H1 (cell line): ENCODE data around the gene BCAS3. TPM values are rescaled to one million over a fixed set of nuclear protein-coding genes. Genes with fewer than 3 reads are reported as not detected.

Source experiments
- CTCF ChIA-PET: fragments of 300-600 bp; sonication (Branson Sonifier 250); formaldehyde crosslinking; loops from one replicate; lab custom pipeline; 2021; ENCODE audit not compliant: partially characterized antibody; lab: Charles Lee
- POLR2A ChIA-PET: fragments of 300-600 bp; sonication (Branson Sonifier 250); formaldehyde crosslinking; loops from one replicate; lab custom pipeline; 2021; ENCODE audit warnings: inconsistent platforms; ENCODE audit not compliant: partially characterized antibody; lab: Charles Lee
- DNase-seq, 2 experiments: peaks; one replicate each; pipeline versions ENCODE4 v3.0.0 to v3.0.0-alpha.2; 2010 to 2022; ENCODE audit warnings: low spot score in 2 of 2, low read depth in 1 of 2, mixed read lengths in 1 of 2
- FAIRE-seq: peaks from 2 replicates; lab custom pipeline; 2011; peaks lifted over from hg19 to GRCh38; lab: Jason Lieb, UNC
- H2AFZ ChIP-seq: 2 replicates; pipeline ENCODE4 v1.8.1; 2012; ENCODE audit warnings: low read length, inconsistent platforms
- H2AK5ac ChIP-seq: 2 replicates; pipeline ENCODE4 v1.6.1; 2013; ENCODE audit warnings: low read depth, low read length
- H2BK120ac ChIP-seq: replicated peaks from 2 replicates; pipeline ENCODE3; 2013; ENCODE audit warnings: low read depth, low read length, inconsistent platforms
- H2BK12ac ChIP-seq: 2 replicates; pipeline ENCODE4 v1.6.1; 2013; ENCODE audit warnings: low read depth, low read length
- H2BK15ac ChIP-seq: 2 replicates; pipeline ENCODE4 v1.6.1; 2013; ENCODE audit warnings: low read length
- H2BK20ac ChIP-seq: 2 replicates; pipeline ENCODE4 v1.6.1; 2013; ENCODE audit warnings: low read length
- H2BK5ac ChIP-seq: 2 replicates; pipeline ENCODE4 v1.6.1; 2013; ENCODE audit warnings: low read depth, low read length
- H3K14ac ChIP-seq: 2 replicates; pipeline ENCODE4 v1.6.1; 2013; ENCODE audit warnings: inconsistent platforms; ENCODE audit not compliant: insufficient read length
- H3K18ac ChIP-seq: 2 replicates; pipeline ENCODE4 v1.6.1; 2013; ENCODE audit warnings: low read length; ENCODE audit errors: extremely low read depth
- H3K23ac ChIP-seq: 2 replicates; pipeline ENCODE4 v1.6.1; 2013; ENCODE audit warnings: inconsistent platforms; ENCODE audit not compliant: insufficient read length
- H3K23me2 ChIP-seq: 2 replicates; pipeline ENCODE4 v1.6.1; 2013; ENCODE audit warnings: low read depth, low read length
- H3K27ac ChIP-seq: 2 replicates; pipeline ENCODE4 v1.6.1; 2011; ENCODE audit warnings: low read depth, low read length, inconsistent platforms
- H3K27me3 ChIP-seq, 4 experiments: replicated peaks in 1 of 4; 1 replicate in 1 of 4; 2 replicates in 3 of 4; pipeline versions ENCODE4 v1.6.1 to v1.8.1; 2011 to 2013; ENCODE audit warnings: low read length in 3 of 4, mild to moderate bottlenecking in 3 of 4, inconsistent platforms in 2 of 4, mixed read lengths in 2 of 4, moderate library complexity in 1 of 4; ENCODE audit not compliant: control insufficient read depth in 3 of 4, insufficient read depth in 3 of 4; ENCODE audit errors: extremely low read depth in 1 of 4
- H3K36me3 ChIP-seq, 4 experiments: 2 replicates each; pipeline versions ENCODE4 v1.6.1 to v1.8.1; 2011 to 2013; ENCODE audit warnings: mild to moderate bottlenecking in 4 of 4, low read length in 3 of 4, moderate library complexity in 2 of 4, control low read depth in 1 of 4, inconsistent platforms in 1 of 4; ENCODE audit not compliant: insufficient read depth in 4 of 4, control insufficient read depth in 2 of 4
- H3K4ac ChIP-seq: replicated peaks from 2 replicates; pipeline ENCODE3; 2013; ENCODE audit warnings: low read length, low read depth, mixed read lengths, inconsistent platforms; ENCODE audit not compliant: insufficient read length
- H3K4me1 ChIP-seq, 4 experiments: replicated peaks in 1 of 4; 1 replicate in 1 of 4; 2 replicates in 3 of 4; pipeline versions ENCODE4 v1.6.1 to v1.8.1; 2011 to 2013; ENCODE audit warnings: low read length in 3 of 4, inconsistent platforms in 2 of 4, mixed read lengths in 1 of 4; ENCODE audit not compliant: insufficient read depth in 4 of 4, control insufficient read depth in 3 of 4
- H3K4me2 ChIP-seq, 2 experiments: 2 replicates each; pipeline versions ENCODE4 v1.6.1 to v1.8.1; 2011 to 2013; ENCODE audit warnings: low read depth in 2 of 2, low read length in 2 of 2, control low read depth in 1 of 2, inconsistent platforms in 1 of 2, mild to moderate bottlenecking in 1 of 2; ENCODE audit not compliant: insufficient read depth in 1 of 2
- H3K4me3 ChIP-seq, 4 experiments: fragments of 200-600, 300-600 bp in 1 of 4; sonication (generic), shearing (Covaris generic), sonication (Bioruptor Twin) in 1 of 4; 2 replicates each; pipeline versions ENCODE4 v1.5.1 to v1.8.1; 2011 to 2016; ENCODE audit warnings: low read length in 4 of 4, low read depth in 3 of 4, control low read depth in 2 of 4, inconsistent platforms in 2 of 4, mild to moderate bottlenecking in 2 of 4, mixed read lengths in 1 of 4, moderate library complexity in 1 of 4; ENCODE audit not compliant: insufficient read depth in 2 of 4; ENCODE audit errors: extremely low read depth in 1 of 4
- H3K56ac ChIP-seq: replicated peaks from 2 replicates; pipeline ENCODE3; 2013; ENCODE audit warnings: low read depth, mild to moderate bottlenecking, mixed read lengths, low read length, inconsistent platforms; ENCODE audit not compliant: insufficient read length
- H3K79me1 ChIP-seq: 2 replicates; pipeline ENCODE4 v1.6.1; 2013; ENCODE audit warnings: low read depth, low read length, control low read depth
- H3K79me2 ChIP-seq, 2 experiments: 2 replicates each; pipeline versions ENCODE4 v1.6.1 to v1.8.1; 2012 to 2013; ENCODE audit warnings: low read length in 2 of 2, mild to moderate bottlenecking in 2 of 2, inconsistent platforms in 1 of 2; ENCODE audit not compliant: insufficient read depth in 2 of 2, control insufficient read depth in 1 of 2
- H3K9ac ChIP-seq, 4 experiments: replicated peaks in 1 of 4; 1 replicate in 1 of 4; 2 replicates in 3 of 4; pipeline versions ENCODE4 v1.6.1 to v1.8.1; 2011 to 2013; ENCODE audit warnings: low read depth in 3 of 4, low read length in 3 of 4, control low read depth in 2 of 4, mild to moderate bottlenecking in 2 of 4, moderate library complexity in 2 of 4, inconsistent platforms in 1 of 4; ENCODE audit errors: extremely low read depth in 1 of 4
- H3K9me3 ChIP-seq, 2 experiments: 2 replicates each; pipeline versions ENCODE4 v1.6.1 to v1.8.1; 2012 to 2013; ENCODE audit warnings: mild to moderate bottlenecking in 2 of 2, moderate library complexity in 2 of 2, control low read depth in 1 of 2, inconsistent platforms in 1 of 2, low read depth in 1 of 2, low read length in 1 of 2, mixed read lengths in 1 of 2; ENCODE audit not compliant: insufficient read depth in 2 of 2
- H4K20me1 ChIP-seq, 2 experiments: replicated peaks in 1 of 2; 2 replicates each; pipeline versions ENCODE3 to v1.8.1; 2011 to 2013; ENCODE audit warnings: inconsistent platforms in 2 of 2, low read length in 2 of 2, mild to moderate bottlenecking in 1 of 2; ENCODE audit not compliant: insufficient read depth in 2 of 2, control insufficient read depth in 1 of 2
- H4K5ac ChIP-seq: 2 replicates; pipeline ENCODE4 v1.6.1; 2013; ENCODE audit warnings: low read length, low read depth, mixed read lengths, inconsistent platforms; ENCODE audit not compliant: insufficient read length
- H4K8ac ChIP-seq: 2 replicates; pipeline ENCODE4 v1.8.0; 2013; ENCODE audit warnings: mild to moderate bottlenecking, moderate library complexity, low read length, inconsistent platforms; ENCODE audit not compliant: insufficient read depth; ENCODE audit errors: extremely low read depth
- H4K91ac ChIP-seq: replicated peaks from 2 replicates; pipeline ENCODE3; 2013; ENCODE audit warnings: low read length, mixed read lengths, inconsistent platforms; ENCODE audit not compliant: insufficient read length
- MAFK ChIP-seq: IDR thresholded peaks from 2 replicates; pipeline ENCODE4 v1.6.1; 2012; ENCODE audit warnings: low read depth, mild to moderate bottlenecking, improper control_type of control experiment, low read length
- WGBS, 2 experiments: shearing (Covaris generic) in 1 of 2; methylation state at CpG; one replicate each; pipeline versions ENCODE4 v1.1.6 to v1.1.7; 2013 to 2015; ENCODE audit warnings: low lambda C conversion rate in 2 of 2, mixed read lengths in 2 of 2, inconsistent platforms in 1 of 2, low coverage in 1 of 2, missing lambda C conversion rate in 1 of 2; ENCODE audit not compliant: insufficient replicate concordance in 2 of 2, insufficient coverage in 1 of 2, insufficient read length in 1 of 2; ENCODE audit errors: extremely low coverage in 1 of 2, missing lambda C conversion rate in 1 of 2; 5-methylcytosine and 5-hydroxymethylcytosine counted together
- polyA plus RNA-seq, 7 experiments: library from polyadenylated mRNA; depleted of rRNA in 3 of 7; stranded (reverse) in 5 of 7; unstranded in 2 of 7; fragments of >200 nt in 5 of 7; fragments of 200-250 nt in 2 of 7; gene quantifications; 1 replicate in 5 of 7; 2 replicates in 1 of 7; 4 replicates in 1 of 7; pipeline versions ENCODE4 v1.2.1 to v1.2.3, GENCODE V29; 2011 to 2013; ENCODE audit warnings: missing spikeins in 2 of 7, mixed read lengths in 2 of 7
- total RNA-seq: library from RNA; stranded (reverse); fragmentation: NEBNext Ultra II Directional; extraction: Animal tissue kit (Norgen Biotek cat#: 25700); gene quantifications from 2 replicates; pipeline ENCODE4 v1.2.1, GENCODE V29; 2021

The BCAS3 gene
- total and polyA plus RNA-seq, 2 of the 8 experiments (the other 6 are each of a cell fraction or from before 2014, with no cell fraction given): 9.9 to 13.3 TPM

GRCh38 chr17:61070649-61071048 is 393.0 kb downstream of the BCAS3 start:
- Histone ChIP-seq H3K14ac (no peak overlapping the region), H2BK120ac (no peak overlapping the region), H2AFZ (no peak overlapping the region), H2AK5ac (no peak overlapping the region), H4K20me1 (no peaks in the 10 kb centered on the region), H3K79me2 (no peaks in the 10 kb centered on the region), H2BK20ac (no peak overlapping the region), H3K18ac (no peak overlapping the region), H2BK12ac (no peak overlapping the region), H3K79me1 (no peaks in the 10 kb centered on the region), H3K56ac (no peak overlapping the region), H3K4ac (no peak overlapping the region), H3K4me2 (no peak overlapping the region), H3K23ac (no peak overlapping the region), H3K9ac (no peak overlapping the region), H4K91ac (no peak overlapping the region), H4K8ac (no peak overlapping the region), H3K27ac (no peak overlapping the region), H3K4me3 (no peak overlapping the region), H3K9me3 (no peaks in the 10 kb centered on the region), H3K36me3 (no peaks in the 10 kb centered on the region), H3K23me2 (no peaks in the 10 kb centered on the region), H2BK15ac (no peak overlapping the region), H3K27me3 (no peaks in the 10 kb centered on the region), H3K4me1 (no peaks in the 10 kb centered on the region), H4K5ac (no peak overlapping the region), H2BK5ac (no peak overlapping the region)
- FAIRE-seq (no peak), DNase-seq (no peak)
- ChIA-PET POLR2A (no interaction called here), CTCF (interaction anchor here (1.0 to 1.3 kb wide), 2 partner anchors 99 to 164 kb away, joined by 3 read pairs; no protein-coding TSS in a partner anchor)
- WGBS, 2 experiments: 95% methylated on average over 1 of the region's 1 CpG; no CpG with 5 or more reads in 1 of the 2 experiments
- no peak for TF ChIP-seq MAFK
